Suprapubic skin (tissue), 4 donors: Measurements from ENCODE around the gene ATP23. TPM values are rescaled to one million over a fixed set of nuclear protein-coding genes. Genes with fewer than 3 reads are reported as not detected.

Experiments
- DNase-seq, 2 donors: peaks; one replicate each; pipeline ENCODE4 v3.0.0-alpha.2; 2019; ENCODE audit warnings: low spot score in 2 of 2
- H3K27ac ChIP-seq: fragments of 200-600 bp; sonication (generic); one replicate; pipeline ENCODE4 v1.5.1; 2019
- H3K27me3 ChIP-seq: fragments of 200-600 bp; sonication (generic); one replicate; pipeline ENCODE4 v1.5.1; 2019
- H3K36me3 ChIP-seq: fragments of 200-600 bp; sonication (generic); one replicate; pipeline ENCODE4 v1.5.1; 2019
- H3K4me1 ChIP-seq: fragments of 200-600 bp; sonication (generic); one replicate; pipeline ENCODE4 v1.5.1; 2019
- H3K4me3 ChIP-seq: fragments of 200-600 bp; sonication (generic); one replicate; pipeline ENCODE4 v1.5.1; 2019; ENCODE audit warnings: mild to moderate bottlenecking
- H3K9me3 ChIP-seq: fragments of 200-600 bp; sonication (generic); one replicate; pipeline ENCODE4 v1.5.1; 2019
- EP300 ChIP-seq: sonication (generic); formaldehyde crosslinking; IDR thresholded peaks from one replicate; pipeline ENCODE4 v1.6.1; 2017; ENCODE audit warnings: antibody characterized with exemption
- POLR2A ChIP-seq, 2 donors: fragments of 450-650 bp; IDR thresholded peaks; one replicate each; pipeline ENCODE4 v1.6.1; 2017; ENCODE audit warnings: antibody characterized with exemption in 2 of 2, mild to moderate bottlenecking in 2 of 2, moderate library complexity in 2 of 2
- POLR2AphosphoS5 ChIP-seq, 3 donors: sonication (generic); formaldehyde crosslinking; IDR thresholded peaks; one replicate each; pipeline ENCODE4 v1.6.1; 2017; ENCODE audit warnings: antibody characterized with exemption in 3 of 3
- WGBS: methylation state at CpG from one replicate; pipeline ENCODE4 v1.1.5; 2018; 5-methylcytosine and 5-hydroxymethylcytosine counted together
- total RNA-seq, 4 donors: library from RNA; depleted of rRNA; stranded (reverse); fragments of >200 nt; gene quantifications; one replicate each; pipeline ENCODE4 v1.1.0, GENCODE V29; 2016
- TF ChIP-seq, protein P1 (sequence below), 2 donors: fragments of 200-600 bp in 1 of 2; fragments of 450-650 bp in 1 of 2; sonication (generic) in 1 of 2; IDR thresholded peaks; one replicate each; pipeline ENCODE4 v1.5.1; 2016 to 2019; ENCODE audit warnings: antibody characterized with exemption in 2 of 2, mild to moderate bottlenecking in 1 of 2, moderate library complexity in 1 of 2

The ATP23 gene
- total RNA-seq, 4 donors from 2014 or later: 4.4 to 12.0 (median 7.5) TPM

DNA sequence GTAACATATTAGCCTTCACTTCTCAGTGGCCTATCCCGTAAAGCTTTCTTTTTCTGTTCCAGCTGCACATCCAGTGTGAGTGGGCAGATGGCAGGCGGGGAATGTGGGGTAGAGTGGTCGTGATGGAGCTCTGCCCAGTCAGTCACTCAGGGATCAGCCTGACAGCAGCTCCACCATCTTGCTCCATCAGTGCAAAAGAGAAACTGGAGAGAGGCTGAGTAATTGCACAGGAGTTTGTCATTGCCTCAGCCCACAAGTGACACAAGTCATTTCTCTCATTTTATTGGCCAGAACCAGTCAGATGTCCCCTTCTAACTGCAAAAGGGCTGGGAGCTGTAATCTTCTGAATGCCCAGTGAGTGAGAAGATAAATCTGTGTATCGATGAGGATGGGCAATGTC lies 66.5 kb downstream of the ATP23 start:
- no peak for TF ChIP-seq POLR2A (IDR thresholded peaks at IDR 0.05)
- no peak for TF ChIP-seq EP300
- Histone ChIP-seq H3K9me3 (no peaks in the 10 kb centered on the region), H3K36me3 (no peaks in the 10 kb centered on the region), H3K4me1 (no peaks in the 10 kb centered on the region), H3K27me3 (no peaks in the 10 kb centered on the region), H3K4me3 (no peak overlapping the region), H3K27ac (no peak overlapping the region)
- 89% methylated on average over 4 of the region's 4 CpGs for WGBS
- DNase-seq: no peak

DNA sequence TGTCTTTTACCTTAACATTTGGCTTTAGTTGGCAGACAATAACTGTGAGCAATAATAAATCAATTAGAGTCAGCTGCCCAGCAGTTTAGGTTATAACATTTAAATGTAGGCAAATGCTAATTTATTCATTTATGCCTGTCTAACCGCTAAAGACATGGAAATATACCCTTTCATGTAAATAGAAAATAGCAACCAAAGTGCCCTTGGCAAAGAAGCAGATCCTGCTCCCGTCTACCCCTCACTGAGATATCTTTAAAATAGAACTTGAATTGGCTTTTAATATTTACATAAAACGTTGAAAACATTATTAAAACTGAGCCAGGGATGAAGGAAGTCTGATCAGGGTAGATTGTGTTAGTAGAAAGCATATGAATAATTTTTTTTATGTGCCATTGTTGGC lies 67.3 kb downstream of the ATP23 start:
- no peak for TF ChIP-seq POLR2A (IDR thresholded peaks at IDR 0.05)
- TF ChIP-seq EP300: no peak
- TF ChIP-seq, protein P1, sequence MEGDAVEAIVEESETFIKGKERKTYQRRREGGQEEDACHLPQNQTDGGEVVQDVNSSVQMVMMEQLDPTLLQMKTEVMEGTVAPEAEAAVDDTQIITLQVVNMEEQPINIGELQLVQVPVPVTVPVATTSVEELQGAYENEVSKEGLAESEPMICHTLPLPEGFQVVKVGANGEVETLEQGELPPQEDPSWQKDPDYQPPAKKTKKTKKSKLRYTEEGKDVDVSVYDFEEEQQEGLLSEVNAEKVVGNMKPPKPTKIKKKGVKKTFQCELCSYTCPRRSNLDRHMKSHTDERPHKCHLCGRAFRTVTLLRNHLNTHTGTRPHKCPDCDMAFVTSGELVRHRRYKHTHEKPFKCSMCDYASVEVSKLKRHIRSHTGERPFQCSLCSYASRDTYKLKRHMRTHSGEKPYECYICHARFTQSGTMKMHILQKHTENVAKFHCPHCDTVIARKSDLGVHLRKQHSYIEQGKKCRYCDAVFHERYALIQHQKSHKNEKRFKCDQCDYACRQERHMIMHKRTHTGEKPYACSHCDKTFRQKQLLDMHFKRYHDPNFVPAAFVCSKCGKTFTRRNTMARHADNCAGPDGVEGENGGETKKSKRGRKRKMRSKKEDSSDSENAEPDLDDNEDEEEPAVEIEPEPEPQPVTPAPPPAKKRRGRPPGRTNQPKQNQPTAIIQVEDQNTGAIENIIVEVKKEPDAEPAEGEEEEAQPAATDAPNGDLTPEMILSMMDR (IDR thresholded peaks at IDR 0.05): no peak
- no peak for TF ChIP-seq POLR2AphosphoS5 (IDR thresholded peaks at IDR 0.05)
- Histone ChIP-seq H3K4me3 (no peak overlapping the region), H3K27me3 (no peaks in the 10 kb centered on the region), H3K27ac (no peak overlapping the region), H3K9me3 (no peaks in the 10 kb centered on the region), H3K4me1 (no peaks in the 10 kb centered on the region), H3K36me3 (no peaks in the 10 kb centered on the region)
- WGBS: 18% methylated on average over 2 of the region's 3 CpGs
- no peak for DNase-seq

Other genes starting within 250 kb of the ATP23 start
- gene OS9, start 247.4 kb upstream of the ATP23 start, total RNA-seq: 100 to 1,000 TPM; 165 to 282 (median 236) TPM
- gene AGAP2, start 202.8 kb upstream of the ATP23 start, total RNA-seq: 1 to 10 TPM in 3 of 4 donors, under 1 TPM in 1; 0.45 to 1.4 (median 1.3) TPM
- 10 to 100 TPM; 29.8 to 54.7 (median 36.8) TPM for gene TSPAN31, start 196.5 kb upstream of the ATP23 start, total RNA-seq
- 10 to 100 TPM; 35.7 to 82.3 (median 47.0) TPM for gene CDK4, start 189.3 kb upstream of the ATP23 start, total RNA-seq
- gene MARCHF9, start 186.5 kb upstream of the ATP23 start, total RNA-seq: 10 to 100 TPM; 10.2 to 26.6 (median 13.1) TPM
- 1 to 10 TPM; 1.2 to 4.1 (median 2.0) TPM for gene CYP27B1, start 174.5 kb upstream of the ATP23 start, total RNA-seq
- 10 to 100 TPM in 3 of 4 donors, 1 to 10 TPM in 1; 9.1 to 24.1 (median 16.4) TPM for gene METTL1, start 169.5 kb upstream of the ATP23 start, total RNA-seq
- gene EEF1AKMT3, start 169.0 kb upstream of the ATP23 start, total RNA-seq: 10 to 100 TPM in 3 of 4 donors, 1 to 10 TPM in 1; 8.7 to 13.7 (median 11.3) TPM
- gene TSFM, start 158.8 kb upstream of the ATP23 start, total RNA-seq: 10 to 100 TPM; 19.6 to 35.4 (median 29.1) TPM
- gene AVIL, start 122.8 kb upstream of the ATP23 start, total RNA-seq: 10 to 100 TPM in 2 of 4 donors, 1 to 10 TPM in 2; 4.7 to 96.5 (median 10.0) TPM
- gene CTDSP2, start 94.8 kb upstream of the ATP23 start, total RNA-seq: 100 to 1,000 TPM; 147 to 240 (median 215) TPM